Liver (tissue), 3 donors: Measurements from ENCODE around the gene FOXA3.

Source experiments
- EGR1 ChIP-seq, 2 donors: IDR thresholded peaks; 2 replicates each; pipeline ENCODE4 v1.6.1; 2016 to 2018; ENCODE audit warnings: antibody characterized with exemption in 2 of 2, low read depth in 2 of 2
- FOXA1 ChIP-seq: IDR thresholded peaks from 2 replicates; pipeline ENCODE4 v1.6.1; 2016; ENCODE audit warnings: antibody characterized with exemption
- GABPA ChIP-seq, 2 donors: IDR thresholded peaks in 1 of 2; conservative IDR thresholded peaks in 1 of 2; 2 replicates each; pipeline ENCODE4 v1.6.1; 2016; ENCODE audit warnings: antibody characterized with exemption in 2 of 2, mild to moderate bottlenecking in 1 of 2, moderate library complexity in 1 of 2
- RAD21 ChIP-seq, 2 donors: IDR thresholded peaks; 2 replicates each; pipeline ENCODE4 v1.6.1; 2016; ENCODE audit warnings: antibody characterized with exemption in 2 of 2, mild to moderate bottlenecking in 2 of 2
- RXRA ChIP-seq, 2 donors: IDR thresholded peaks; 2 replicates each; pipeline ENCODE4 v1.6.1; 2017 to 2018; ENCODE audit warnings: antibody characterized with exemption in 2 of 2, mild to moderate bottlenecking in 1 of 2
- TAF1 ChIP-seq: conservative IDR thresholded peaks from 2 replicates; pipeline ENCODE4 v1.6.1; 2016; ENCODE audit warnings: antibody characterized with exemption, mild to moderate bottlenecking
- YY1 ChIP-seq: IDR thresholded peaks from 2 replicates; pipeline ENCODE4 v1.6.1; 2016; ENCODE audit warnings: antibody characterized with exemption, mild to moderate bottlenecking
- TF ChIP-seq, protein P1 (sequence below): fragments of 150-350 bp; IDR thresholded peaks from 2 replicates; pipeline ENCODE4 v1.5.1; 2017; ENCODE audit warnings: improper control_type of control experiment, low read depth, low read length; ENCODE audit not compliant: missing input control
- TF ChIP-seq, protein P2 (sequence below): IDR thresholded peaks from 2 replicates; pipeline ENCODE4 v1.6.1; 2016; ENCODE audit warnings: antibody characterized with exemption
- TF ChIP-seq, protein P3 (sequence below): IDR thresholded peaks from 2 replicates; pipeline ENCODE4 v1.6.1; 2016; ENCODE audit warnings: antibody characterized with exemption, mild to moderate bottlenecking
- TF ChIP-seq, protein P4 (sequence below): IDR thresholded peaks from 2 replicates; pipeline ENCODE4 v1.6.1; 2016; ENCODE audit warnings: antibody characterized with exemption
- donor health status: healthy.
- donor health status: healthy.

DNA sequence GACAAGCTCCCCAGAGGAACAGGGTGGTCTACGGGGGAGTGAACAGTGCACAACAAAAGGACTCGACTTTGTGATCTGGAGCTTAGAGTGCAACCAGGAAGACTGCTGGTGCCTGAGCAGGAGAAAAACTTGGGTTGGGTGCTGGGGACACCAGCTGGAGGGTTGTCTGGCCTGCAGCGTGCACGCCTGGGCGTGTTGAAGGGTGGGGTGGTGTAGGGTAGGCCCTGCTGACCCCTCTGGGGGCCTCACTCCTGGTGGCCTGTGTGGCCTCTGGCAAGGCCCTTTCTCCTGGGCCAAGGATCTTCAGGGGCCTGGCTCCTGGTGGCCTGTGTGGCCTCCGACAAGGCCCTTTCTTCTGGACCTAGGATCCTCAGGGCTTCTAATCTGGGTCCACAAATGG lies 44.4 kb upstream of the FOXA3 start:
- TF ChIP-seq, protein P1, sequence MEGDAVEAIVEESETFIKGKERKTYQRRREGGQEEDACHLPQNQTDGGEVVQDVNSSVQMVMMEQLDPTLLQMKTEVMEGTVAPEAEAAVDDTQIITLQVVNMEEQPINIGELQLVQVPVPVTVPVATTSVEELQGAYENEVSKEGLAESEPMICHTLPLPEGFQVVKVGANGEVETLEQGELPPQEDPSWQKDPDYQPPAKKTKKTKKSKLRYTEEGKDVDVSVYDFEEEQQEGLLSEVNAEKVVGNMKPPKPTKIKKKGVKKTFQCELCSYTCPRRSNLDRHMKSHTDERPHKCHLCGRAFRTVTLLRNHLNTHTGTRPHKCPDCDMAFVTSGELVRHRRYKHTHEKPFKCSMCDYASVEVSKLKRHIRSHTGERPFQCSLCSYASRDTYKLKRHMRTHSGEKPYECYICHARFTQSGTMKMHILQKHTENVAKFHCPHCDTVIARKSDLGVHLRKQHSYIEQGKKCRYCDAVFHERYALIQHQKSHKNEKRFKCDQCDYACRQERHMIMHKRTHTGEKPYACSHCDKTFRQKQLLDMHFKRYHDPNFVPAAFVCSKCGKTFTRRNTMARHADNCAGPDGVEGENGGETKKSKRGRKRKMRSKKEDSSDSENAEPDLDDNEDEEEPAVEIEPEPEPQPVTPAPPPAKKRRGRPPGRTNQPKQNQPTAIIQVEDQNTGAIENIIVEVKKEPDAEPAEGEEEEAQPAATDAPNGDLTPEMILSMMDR, result no peak
- TF ChIP-seq, protein P2, sequence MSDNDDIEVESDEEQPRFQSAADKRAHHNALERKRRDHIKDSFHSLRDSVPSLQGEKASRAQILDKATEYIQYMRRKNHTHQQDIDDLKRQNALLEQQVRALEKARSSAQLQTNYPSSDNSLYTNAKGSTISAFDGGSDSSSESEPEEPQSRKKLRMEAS, result no peak
- no peak for TF ChIP-seq FOXA1
- TF ChIP-seq EGR1 (IDR thresholded peaks at IDR 0.05; ENCODE audit: low read depth in 2 of 2), result no peak
- TF ChIP-seq YY1, result no peak
- no peak for TF ChIP-seq RXRA (IDR thresholded peaks at IDR 0.05)
- TF ChIP-seq TAF1, result no peak
- no peak for TF ChIP-seq RAD21 (IDR thresholded peaks at IDR 0.05)
- TF ChIP-seq, protein P3, sequence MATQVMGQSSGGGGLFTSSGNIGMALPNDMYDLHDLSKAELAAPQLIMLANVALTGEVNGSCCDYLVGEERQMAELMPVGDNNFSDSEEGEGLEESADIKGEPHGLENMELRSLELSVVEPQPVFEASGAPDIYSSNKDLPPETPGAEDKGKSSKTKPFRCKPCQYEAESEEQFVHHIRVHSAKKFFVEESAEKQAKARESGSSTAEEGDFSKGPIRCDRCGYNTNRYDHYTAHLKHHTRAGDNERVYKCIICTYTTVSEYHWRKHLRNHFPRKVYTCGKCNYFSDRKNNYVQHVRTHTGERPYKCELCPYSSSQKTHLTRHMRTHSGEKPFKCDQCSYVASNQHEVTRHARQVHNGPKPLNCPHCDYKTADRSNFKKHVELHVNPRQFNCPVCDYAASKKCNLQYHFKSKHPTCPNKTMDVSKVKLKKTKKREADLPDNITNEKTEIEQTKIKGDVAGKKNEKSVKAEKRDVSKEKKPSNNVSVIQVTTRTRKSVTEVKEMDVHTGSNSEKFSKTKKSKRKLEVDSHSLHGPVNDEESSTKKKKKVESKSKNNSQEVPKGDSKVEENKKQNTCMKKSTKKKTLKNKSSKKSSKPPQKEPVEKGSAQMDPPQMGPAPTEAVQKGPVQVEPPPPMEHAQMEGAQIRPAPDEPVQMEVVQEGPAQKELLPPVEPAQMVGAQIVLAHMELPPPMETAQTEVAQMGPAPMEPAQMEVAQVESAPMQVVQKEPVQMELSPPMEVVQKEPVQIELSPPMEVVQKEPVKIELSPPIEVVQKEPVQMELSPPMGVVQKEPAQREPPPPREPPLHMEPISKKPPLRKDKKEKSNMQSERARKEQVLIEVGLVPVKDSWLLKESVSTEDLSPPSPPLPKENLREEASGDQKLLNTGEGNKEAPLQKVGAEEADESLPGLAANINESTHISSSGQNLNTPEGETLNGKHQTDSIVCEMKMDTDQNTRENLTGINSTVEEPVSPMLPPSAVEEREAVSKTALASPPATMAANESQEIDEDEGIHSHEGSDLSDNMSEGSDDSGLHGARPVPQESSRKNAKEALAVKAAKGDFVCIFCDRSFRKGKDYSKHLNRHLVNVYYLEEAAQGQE, result no peak
- TF ChIP-seq, protein P4, sequence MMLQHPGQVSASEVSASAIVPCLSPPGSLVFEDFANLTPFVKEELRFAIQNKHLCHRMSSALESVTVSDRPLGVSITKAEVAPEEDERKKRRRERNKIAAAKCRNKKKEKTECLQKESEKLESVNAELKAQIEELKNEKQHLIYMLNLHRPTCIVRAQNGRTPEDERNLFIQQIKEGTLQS, result no peak
- no peak for TF ChIP-seq GABPA (IDR thresholded peaks at IDR 0.05 in 1 of 2, conservative IDR thresholded peaks at IDR 0.05 in 1 of 2)
